Fibroblast of villous mesenchyme (primary cell): Measurements from ENCODE around the gene FDCSP. TPM values are rescaled to one million over a fixed set of nuclear protein-coding genes. Genes with fewer than 3 reads are reported as not detected.
"Not testable (repeated sequence)": the region's sequence is repeated elsewhere in the genome, so short reads cannot be mapped to it uniquely, and the experiment has no call there.

Experiments
- DNase-seq: peaks from one replicate; pipeline ENCODE4 v3.0.0-alpha.2; 2010; ENCODE audit warnings: low read depth
- H3K4me3 ChIP-seq: 2 replicates; pipeline ENCODE4 v1.5.1; 2011; ENCODE audit warnings: low read depth, mild to moderate bottlenecking, low read length
- total RNA-seq: library from RNA; depleted of rRNA; stranded (reverse); fragments of >200 nt; gene quantifications from 2 replicates; pipeline ENCODE4 v1.2.3, GENCODE V29; 2012
- TF ChIP-seq, protein P1 (sequence below): IDR thresholded peaks from 2 replicates; pipeline ENCODE4 v1.5.1; 2012; ENCODE audit warnings: low read depth, mild to moderate bottlenecking, low read length; ENCODE audit not compliant: insufficient read depth

FDCSP gene
- total RNA-seq, 1 donor: not detected

DNA sequence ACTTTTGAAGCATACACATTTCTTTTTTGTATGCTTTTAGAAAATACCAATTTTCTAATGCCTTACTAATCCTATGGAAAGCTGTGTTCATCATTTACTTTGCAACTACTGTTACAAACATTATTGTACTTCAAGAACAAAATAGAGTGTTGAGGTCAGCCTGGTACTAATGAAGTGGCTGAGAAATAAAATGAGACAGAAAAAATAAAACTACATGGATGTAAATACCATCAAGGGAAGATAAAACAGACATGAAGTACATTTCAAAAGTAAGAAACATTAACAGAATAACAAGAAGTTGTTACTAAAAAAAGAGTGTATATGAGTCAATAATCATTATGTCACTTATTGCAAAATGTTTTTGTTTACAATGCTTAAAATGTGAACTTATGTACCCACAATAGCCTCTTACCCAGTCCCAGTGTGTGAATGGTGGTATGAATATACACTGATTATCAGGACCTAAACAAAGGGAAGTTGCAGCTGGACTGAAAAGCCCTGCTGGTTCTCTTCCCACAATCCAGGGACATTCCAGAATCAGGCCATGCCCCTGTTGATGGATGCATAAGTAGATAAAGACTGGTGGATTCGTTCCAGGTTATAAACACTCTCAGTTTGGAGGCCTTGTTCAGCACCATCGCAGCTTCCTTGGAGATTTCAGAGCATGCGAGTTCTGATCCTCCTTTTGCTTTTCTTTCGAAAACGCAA lies 14.1 kb downstream of the FDCSP start:
- peak; percentile 75 for DNase-seq
- no peak overlapping the region for H3K4me3 ChIP-seq
- TF ChIP-seq, protein P1, sequence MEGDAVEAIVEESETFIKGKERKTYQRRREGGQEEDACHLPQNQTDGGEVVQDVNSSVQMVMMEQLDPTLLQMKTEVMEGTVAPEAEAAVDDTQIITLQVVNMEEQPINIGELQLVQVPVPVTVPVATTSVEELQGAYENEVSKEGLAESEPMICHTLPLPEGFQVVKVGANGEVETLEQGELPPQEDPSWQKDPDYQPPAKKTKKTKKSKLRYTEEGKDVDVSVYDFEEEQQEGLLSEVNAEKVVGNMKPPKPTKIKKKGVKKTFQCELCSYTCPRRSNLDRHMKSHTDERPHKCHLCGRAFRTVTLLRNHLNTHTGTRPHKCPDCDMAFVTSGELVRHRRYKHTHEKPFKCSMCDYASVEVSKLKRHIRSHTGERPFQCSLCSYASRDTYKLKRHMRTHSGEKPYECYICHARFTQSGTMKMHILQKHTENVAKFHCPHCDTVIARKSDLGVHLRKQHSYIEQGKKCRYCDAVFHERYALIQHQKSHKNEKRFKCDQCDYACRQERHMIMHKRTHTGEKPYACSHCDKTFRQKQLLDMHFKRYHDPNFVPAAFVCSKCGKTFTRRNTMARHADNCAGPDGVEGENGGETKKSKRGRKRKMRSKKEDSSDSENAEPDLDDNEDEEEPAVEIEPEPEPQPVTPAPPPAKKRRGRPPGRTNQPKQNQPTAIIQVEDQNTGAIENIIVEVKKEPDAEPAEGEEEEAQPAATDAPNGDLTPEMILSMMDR: no peak

DNA sequence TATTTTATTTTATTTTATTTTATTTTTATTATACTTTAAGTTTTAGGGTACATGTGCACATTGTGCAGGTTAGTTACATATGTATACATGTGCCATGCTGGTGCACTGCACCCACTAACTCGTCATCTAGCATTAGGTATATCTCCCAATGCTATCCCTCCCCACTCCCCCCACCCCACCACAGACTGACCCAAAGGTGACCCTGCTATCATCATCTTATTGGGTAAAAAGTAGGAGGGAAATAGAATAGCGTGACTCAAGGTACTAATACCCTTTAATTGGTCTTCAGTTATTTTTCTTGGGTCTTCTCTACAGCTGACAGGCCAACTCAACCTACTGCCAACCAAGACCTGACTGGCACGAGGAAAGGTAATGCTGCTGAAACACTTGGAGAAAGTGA lies 16.4 kb downstream of the FDCSP start, which contains the start of gene CSN3:
TSS of gene CSN3 (plus strand) at position 301 of the 400 bp plus-strand sequence. CDS start 2,223 bp downstream, outside the sequence.
- DNase-seq, H3K4me3 ChIP-seq: not testable (repeated sequence)

DNA sequence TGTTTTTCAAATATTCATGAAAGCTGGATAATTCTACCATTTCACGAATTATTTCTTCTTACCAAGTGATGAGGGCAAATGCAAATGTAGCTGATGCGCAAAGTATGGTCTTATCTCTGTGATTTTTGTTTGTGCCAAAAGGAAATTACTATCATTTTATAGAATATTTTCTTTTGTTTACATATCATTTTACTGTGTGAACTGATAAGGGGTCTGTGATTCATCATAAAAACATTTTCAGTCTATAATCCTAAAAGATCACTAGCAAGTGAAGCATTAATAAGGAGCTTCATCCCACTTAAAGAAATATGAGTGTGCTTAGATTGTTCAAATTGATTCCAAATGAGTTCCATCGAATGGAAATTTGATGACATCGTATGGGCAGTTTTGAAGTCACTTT lies 17.2 kb downstream of the FDCSP start:
- TF ChIP-seq, protein P1: no peak
- no peak overlapping the region for H3K4me3 ChIP-seq
- no peak for DNase-seq

DNA sequence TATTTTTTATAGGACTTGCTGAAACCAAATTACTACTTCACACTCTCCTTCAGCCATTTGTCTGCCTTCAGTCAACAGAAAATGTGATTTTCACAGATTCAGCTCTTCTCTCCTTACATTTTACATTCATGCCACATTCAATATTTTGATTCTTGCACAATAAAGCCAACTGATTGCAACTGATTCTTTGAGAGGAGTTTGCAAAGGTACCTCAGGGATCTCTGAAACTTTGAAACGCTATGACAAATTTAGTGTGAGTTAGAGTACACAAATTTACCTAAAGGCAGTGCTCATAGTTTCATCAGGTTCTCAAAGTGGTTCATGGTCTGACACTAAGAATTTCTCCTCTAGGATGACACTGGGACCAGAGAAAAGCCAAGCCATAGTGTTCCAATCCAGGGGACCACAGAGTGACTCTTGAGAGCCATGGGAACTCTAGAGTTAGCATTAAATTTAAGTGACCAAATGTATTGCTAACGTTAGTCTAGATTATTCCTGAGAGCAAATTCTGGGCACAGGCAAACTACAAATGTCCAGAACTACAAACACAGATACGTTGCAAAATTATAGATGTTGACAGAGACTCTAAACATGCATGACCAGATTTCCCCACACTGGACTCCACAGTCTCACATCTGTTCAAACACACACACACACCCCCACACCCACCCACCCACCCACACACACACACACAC lies 25.5 kb downstream of the FDCSP start:
- H3K4me3 ChIP-seq: no peak overlapping the region
- DNase-seq: no peak
- TF ChIP-seq, protein P1: no peak

DNA sequence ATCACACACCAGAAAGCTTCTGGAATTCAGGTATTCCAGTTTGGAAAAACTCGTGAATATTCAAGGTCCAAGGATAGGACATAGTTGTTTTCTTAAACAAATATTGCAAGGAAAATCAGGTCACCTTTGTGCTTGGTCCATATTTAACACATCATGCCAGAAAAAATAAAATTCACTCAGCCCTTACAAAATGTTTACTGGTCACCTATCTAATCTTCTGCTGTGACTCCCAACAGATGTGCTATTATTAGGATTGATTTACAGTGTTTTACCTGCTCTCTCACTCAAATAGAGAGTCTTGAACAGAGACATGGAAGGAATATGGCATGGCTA lies 26.0 kb downstream of the FDCSP start:
- no peak for DNase-seq
- TF ChIP-seq, protein P1: no peak
- no peak overlapping the region for H3K4me3 ChIP-seq

DNA sequence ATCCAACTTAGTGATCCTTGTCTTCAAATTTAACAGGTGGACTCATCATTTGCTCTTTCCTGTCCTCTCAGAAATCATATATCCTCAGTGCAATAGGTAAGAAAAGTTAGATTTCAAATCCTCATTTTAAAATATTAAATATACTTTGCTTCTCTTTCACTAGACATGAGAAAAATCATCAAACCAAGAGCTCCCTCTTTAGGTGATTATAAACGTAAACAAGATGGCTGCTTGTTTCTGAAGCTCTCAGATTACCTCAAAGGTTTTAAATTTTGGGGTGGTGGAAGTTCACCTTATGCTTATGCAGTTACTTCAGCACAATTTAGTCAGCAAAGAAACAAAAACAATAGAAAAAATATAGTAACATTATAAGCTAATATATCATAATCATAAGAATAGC lies 43.8 kb downstream of the FDCSP start:
- H3K4me3 ChIP-seq: no peak overlapping the region
- TF ChIP-seq, protein P1: peak; percentile 20
- DNase-seq: peak; percentile 11

DNA sequence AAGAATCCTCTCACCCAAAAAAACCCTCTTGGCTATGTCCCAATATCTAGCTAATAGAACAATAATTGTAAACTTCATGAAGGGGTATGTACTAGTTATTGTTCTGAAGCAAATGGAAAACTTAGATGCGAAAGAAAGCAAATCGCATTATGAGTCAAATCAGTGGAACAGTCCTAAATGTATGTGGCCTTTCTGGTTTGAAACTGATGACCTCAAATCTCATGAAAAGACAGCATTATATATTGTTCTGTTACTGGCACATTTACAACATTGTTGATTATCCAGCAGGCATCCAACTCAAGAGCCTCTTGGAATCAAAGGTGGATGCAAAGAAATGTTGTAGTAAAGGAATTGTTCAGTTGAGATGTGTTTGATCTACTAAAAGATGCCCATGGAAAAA lies 51.2 kb downstream of the FDCSP start:
- TF ChIP-seq, protein P1: no peak
- no peak overlapping the region for H3K4me3 ChIP-seq
- DNase-seq: no peak
